HFF-Myc (cell line): ENCODE results near the gene BCL2L12.

ENCODE experiments used
- DNase-seq: peaks from one replicate; pipeline ENCODE4 v3.0.0-alpha.2; 2011; ENCODE audit warnings: low read depth; ENCODE audit errors: extremely low read depth
- H3K4me3 ChIP-seq: replicated peaks from 2 replicates; pipeline ENCODE4 v1.5.1; 2011; ENCODE audit warnings: low read depth, mild to moderate bottlenecking, control low read depth, low read length
- TF ChIP-seq, protein P1 (sequence below): IDR thresholded peaks from 2 replicates; pipeline ENCODE4 v1.5.1; 2012; ENCODE audit warnings: mild to moderate bottlenecking, low read depth, low read length, control low read depth; ENCODE audit errors: missing control alignments

Gene BCL2L12

DNA sequence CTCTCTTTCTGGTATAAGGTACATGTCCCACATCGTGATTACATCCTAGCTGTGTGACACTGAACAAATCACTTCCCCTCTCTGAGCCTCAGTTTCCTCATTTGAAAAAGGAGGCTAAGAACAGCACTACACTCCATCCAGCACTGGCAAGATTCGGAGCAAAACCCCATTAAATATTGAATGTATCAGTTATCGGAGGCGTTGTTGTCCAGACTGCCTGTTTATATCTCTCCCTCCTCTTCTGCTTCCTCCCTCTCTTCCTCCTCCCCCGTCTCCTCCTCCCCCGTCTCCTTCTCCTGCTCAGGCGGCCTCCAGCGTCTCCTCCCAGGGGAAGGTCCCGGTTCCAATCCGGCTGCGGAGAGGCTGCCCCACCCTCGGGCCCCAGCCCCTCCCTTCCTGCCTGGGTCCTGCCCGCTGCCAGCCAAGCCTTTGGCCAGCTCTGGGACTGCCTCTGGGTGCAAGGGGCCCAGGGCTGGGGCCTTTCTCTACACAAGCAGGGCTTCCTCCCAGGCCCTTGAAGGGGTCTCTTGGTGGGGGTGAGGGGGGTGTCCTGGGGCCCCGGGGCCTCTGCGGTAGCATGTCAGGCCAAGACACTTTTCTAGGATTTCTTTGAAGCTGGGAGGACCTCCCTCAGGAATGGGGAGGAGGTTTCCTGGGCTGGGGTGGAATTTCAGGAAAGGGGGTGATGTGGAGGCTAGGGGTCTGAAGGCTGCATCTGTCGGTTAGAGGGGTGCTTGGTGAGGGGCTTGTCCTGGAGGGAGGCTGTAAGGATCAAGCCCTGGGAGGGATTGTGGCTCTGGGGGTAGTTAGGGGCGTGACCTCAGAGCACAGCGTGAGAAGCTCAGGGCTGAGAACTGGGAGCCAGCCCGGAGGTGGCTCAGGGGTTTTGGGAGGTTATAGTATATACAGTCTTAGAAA, 27.7 kb upstream of the BCL2L12 start:
- TF ChIP-seq, protein P1, sequence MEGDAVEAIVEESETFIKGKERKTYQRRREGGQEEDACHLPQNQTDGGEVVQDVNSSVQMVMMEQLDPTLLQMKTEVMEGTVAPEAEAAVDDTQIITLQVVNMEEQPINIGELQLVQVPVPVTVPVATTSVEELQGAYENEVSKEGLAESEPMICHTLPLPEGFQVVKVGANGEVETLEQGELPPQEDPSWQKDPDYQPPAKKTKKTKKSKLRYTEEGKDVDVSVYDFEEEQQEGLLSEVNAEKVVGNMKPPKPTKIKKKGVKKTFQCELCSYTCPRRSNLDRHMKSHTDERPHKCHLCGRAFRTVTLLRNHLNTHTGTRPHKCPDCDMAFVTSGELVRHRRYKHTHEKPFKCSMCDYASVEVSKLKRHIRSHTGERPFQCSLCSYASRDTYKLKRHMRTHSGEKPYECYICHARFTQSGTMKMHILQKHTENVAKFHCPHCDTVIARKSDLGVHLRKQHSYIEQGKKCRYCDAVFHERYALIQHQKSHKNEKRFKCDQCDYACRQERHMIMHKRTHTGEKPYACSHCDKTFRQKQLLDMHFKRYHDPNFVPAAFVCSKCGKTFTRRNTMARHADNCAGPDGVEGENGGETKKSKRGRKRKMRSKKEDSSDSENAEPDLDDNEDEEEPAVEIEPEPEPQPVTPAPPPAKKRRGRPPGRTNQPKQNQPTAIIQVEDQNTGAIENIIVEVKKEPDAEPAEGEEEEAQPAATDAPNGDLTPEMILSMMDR = no peak
- peak; percentile 50 for DNase-seq
- H3K4me3 ChIP-seq = peak overlapping the region; percentile 35

DNA sequence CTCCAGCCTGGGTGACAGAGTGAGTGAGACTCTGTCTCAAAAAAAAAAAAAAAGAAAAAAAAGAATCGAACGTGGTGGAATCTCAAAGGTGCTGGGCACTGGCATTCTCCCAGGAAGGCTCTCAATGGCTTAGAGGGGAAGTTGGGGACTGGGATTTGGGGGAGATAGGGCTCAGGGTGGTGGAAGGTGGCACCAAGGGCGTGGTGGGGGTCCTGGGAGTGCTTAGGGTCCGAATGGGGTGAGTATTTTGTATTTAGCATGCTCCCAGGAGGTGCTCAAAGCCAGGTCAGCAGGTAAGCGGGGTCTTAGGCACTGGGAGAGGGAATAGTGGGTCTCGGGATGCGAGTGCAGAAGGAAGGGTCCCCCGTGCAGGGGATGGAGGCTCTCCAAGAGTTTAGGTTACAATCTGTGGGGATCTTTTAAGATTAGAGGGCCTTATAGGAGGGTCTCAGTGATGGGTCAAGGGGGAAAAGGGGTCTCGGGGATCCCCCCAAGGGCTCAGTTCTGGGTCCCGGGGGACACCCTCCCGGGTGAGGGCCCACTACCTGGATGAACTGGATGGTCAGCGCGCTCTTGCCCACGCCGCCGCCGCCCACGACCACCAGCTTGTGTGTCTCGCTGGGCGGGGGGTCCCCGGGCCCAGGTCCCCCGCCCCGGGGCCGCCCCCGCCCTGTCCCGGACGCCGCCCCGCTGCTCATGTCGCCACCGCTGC, 26.2 kb upstream of the BCL2L12 start:
- TF ChIP-seq, protein P1 = no peak
- no peak for DNase-seq
- H3K4me3 ChIP-seq = peak overlapping the region; percentile 48

DNA sequence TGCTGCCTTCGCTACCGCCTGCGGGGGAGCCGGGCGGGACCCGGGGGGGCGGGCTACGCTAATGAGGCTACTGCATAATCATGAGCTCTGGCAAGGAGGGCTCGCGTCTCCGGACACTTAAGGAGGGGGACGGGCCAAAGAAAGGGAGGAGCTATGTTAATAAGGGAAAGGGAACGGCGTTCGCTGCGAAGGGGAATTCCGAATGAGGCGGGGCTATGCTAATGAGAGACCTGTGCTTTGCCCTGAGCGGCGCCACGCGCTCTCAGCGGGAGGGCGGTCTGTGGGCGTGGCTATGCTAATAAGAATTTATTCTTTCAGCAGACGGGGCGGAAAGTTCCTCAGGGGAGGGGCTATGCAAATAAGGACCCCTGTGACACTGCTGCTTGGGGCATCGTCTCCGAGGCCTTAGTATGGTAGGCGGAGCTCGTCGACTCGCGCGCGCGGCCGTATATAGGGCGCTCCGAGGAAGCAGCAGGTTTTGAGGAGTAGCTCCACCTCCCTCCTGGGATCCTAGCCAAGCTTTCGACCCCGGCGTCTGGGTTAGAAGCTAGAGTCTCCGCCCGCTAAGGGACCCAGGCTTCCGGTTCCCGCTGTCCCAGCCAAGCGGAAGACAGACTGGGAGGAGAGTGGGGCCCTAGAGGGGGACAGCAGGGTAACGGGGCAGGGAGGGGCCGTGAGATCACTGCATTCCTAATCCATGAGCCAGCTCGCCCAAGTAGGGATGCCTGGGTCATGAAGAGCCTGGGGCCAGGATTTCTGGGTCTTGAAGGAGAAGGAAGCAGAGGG, 25.4 kb upstream of the BCL2L12 start, which contains the start of gene RRAS:
Gene RRAS, minus strand, starts transcription at position 31 of the 786 bp plus-strand sequence. CDS start 45 bp downstream, outside the sequence.
- peak; percentile 99 for DNase-seq
- TF ChIP-seq, protein P1 = no peak
- H3K4me3 ChIP-seq = peak within 1 kb of the TSS; percentile 99

DNA sequence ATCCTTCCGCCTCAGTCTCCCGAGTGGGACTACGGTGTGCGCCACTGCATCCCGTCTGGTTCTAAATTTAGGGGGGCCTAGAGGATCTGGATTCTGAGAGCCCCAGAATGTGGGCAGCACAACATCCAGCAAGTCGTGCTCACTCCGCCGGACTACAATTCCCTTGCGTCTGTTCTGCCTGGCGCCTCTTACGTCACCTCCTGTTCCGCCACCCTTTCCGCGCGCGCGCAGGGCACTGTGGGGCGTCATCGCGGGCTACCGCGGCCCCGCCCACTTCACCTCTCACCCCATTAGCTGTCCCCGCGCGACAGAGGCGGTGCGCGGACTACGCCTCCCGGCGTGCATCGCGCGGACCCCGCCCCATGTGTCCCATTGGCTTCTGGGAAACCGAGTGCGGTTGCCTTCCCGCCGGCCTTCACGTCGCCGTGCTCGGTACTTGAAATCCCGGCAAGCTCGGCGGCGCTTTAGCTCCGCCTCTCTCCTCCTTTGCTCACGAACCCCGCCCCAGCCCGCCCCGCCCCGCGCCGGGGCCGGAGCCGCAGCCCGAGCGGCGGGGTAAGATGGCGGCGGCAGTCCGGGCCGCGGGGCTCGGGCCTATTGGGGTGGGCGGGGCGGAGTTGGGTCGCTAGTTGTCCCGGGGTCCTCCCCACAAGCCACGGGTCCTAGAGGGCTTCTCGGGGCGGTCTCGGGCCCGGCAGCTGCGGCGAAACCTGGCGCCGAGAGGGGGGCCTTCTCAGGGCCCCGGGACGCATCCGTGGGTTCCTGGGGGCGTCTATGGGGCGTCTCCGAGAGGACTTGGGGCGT, 23.8 kb upstream of the BCL2L12 start, which contains the start of gene SCAF1:
Gene SCAF1, plus strand, starts transcription at position 522 of the 804 bp plus-strand sequence. CDS start 2,818 bp downstream, outside the sequence.
- TF ChIP-seq, protein P1 = no peak
- H3K4me3 ChIP-seq = peak within 1 kb of the TSS; percentile 99
- peak; percentile 96 for DNase-seq

DNA sequence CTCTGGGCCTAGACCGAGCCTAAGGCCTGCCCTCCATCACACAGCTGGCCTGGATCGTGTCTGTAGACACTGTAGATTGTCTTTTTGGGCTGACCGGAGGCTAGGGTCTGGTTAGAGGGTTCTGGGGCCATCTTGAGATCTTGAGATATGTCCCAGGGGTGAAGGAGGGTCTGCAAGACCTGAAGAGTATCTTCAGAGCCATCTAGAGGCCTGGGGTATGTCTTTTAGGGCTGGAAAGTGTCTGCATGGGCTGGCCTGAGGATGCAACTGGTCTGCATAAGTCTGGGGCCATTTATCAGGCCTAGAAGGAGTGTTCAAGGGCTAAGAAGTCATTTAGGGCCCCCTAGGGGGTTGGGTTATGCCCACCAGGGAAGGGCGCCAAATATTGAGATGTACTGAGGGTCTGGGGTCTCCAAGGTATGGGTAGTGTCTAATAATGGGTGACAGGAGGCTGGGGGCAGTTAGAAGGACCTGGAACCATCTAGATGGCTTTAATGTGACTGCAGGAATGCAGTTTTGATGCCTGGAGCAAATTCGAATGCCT, 23.2 kb upstream of the BCL2L12 start:
- H3K4me3 ChIP-seq = peak overlapping the region; percentile 99
- TF ChIP-seq, protein P1 = no peak
- DNase-seq = no peak
